Measurements from ENCODE around the gene COL25A1. TPM values are rescaled to one million over a fixed set of nuclear protein-coding genes. Genes with fewer than 3 reads are reported as not detected.

COL25A1 gene
- polyA plus RNA-seq, 1 donor, result 2.5 TPM

DNA sequence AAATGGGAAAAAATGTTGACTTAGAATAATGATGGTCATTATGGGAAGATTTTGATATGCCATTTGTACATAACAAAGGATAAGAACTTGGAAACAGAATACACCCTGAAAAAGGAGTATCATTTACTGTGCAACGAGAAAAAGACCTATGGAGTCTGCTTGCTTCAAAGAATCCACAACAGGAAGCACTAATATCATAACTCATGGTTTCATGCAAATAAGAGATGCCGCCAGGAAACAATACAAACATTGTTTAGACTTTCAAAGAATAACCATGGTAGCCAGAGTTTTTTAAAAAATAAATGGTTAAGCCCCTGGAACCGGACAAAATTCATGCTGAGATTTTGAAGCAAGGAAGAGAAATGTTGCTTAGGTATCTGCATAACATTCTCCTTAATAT is 399.7 kb downstream of the COL25A1 start:
- Histone ChIP-seq H3K9me3 (ENCODE audit: control insufficient read depth, low read depth, low read length) (no peaks in the 10 kb centered on the region), H3K27ac (ENCODE audit: low read length) (no peak overlapping the region), H3K4me1 (ENCODE audit: control insufficient read depth, insufficient read depth, low read length) (no peaks in the 10 kb centered on the region), H3K36me3 (ENCODE audit: control insufficient read depth, insufficient read depth, low read length) (no peaks in the 10 kb centered on the region), H3K4me3 (ENCODE audit: low read length) (no peak overlapping the region), H3K27me3 (ENCODE audit: control insufficient read depth, insufficient read depth, low read length) (no peaks in the 10 kb centered on the region)
- WGBS (ENCODE audit: insufficient coverage, low lambda C conversion rate), result 81% methylated on average over 3 of the region's 3 CpGs
- no peak for DNase-seq

GRCh38 chr4:108901291-108901690 is 401.2 kb downstream of the COL25A1 start:
- H3K4me1 ChIP-seq (ENCODE audit: control insufficient read depth, insufficient read depth, low read length), result no peaks in the 10 kb centered on the region
- no peak overlapping the region for H3K27ac ChIP-seq (ENCODE audit: low read length)
- DNase-seq, result no peak
- no peaks in the 10 kb centered on the region for H3K36me3 ChIP-seq (ENCODE audit: control insufficient read depth, insufficient read depth, low read length)
- WGBS (ENCODE audit: insufficient coverage, low lambda C conversion rate), result no CpG with 5 or more reads among the region's 1 CpG
- H3K4me3 ChIP-seq (ENCODE audit: low read length), result no peak overlapping the region
- no peaks in the 10 kb centered on the region for H3K9me3 ChIP-seq (ENCODE audit: control insufficient read depth, low read depth, low read length)
- H3K27me3 ChIP-seq (ENCODE audit: control insufficient read depth, insufficient read depth, low read length), result no peaks in the 10 kb centered on the region

DNA sequence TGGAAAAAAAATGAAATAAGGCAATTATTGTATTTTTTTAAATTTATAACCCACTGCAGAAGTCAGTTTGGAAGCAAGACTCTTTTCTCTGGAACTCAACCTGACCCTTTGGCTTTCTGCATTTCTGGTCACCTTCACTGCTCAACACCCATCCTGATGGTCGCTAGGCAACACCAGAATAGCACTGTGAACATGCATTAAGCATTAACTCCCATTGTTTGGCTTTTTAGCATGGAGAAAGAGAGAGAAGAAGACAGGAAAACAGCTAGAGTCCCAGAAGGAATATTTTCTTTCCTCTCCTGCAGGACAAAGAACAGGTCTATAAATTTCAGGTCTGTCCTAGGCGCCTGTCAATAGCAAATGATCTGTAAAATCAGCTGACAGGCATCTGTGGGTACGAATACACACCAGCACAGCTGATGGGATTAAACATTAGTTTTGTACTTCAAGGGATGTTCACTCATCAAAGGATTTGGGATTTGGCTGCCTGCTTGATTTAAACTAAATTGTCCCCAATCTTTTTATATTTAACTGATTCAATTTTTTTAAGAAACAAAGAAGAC is 402.4 kb downstream of the COL25A1 start:
- Histone ChIP-seq H3K27me3 (ENCODE audit: control insufficient read depth, insufficient read depth, low read length) (no peaks in the 10 kb centered on the region), H3K4me1 (ENCODE audit: control insufficient read depth, insufficient read depth, low read length) (no peaks in the 10 kb centered on the region), H3K36me3 (ENCODE audit: control insufficient read depth, insufficient read depth, low read length) (no peaks in the 10 kb centered on the region), H3K9me3 (ENCODE audit: control insufficient read depth, low read depth, low read length) (no peaks in the 10 kb centered on the region), H3K27ac (ENCODE audit: low read length) (no peak overlapping the region), H3K4me3 (ENCODE audit: low read length) (no peak overlapping the region)
- WGBS (ENCODE audit: insufficient coverage, low lambda C conversion rate), result no CpG with 5 or more reads among the region's 3 CpGs
- DNase-seq, result no peak

GRCh38 chr4:108893468-108893867 is 409.0 kb downstream of the COL25A1 start:
- Histone ChIP-seq H3K36me3 (ENCODE audit: control insufficient read depth, insufficient read depth, low read length) (no peaks in the 10 kb centered on the region), H3K4me3 (ENCODE audit: low read length) (no peak overlapping the region), H3K9me3 (ENCODE audit: control insufficient read depth, low read depth, low read length) (no peaks in the 10 kb centered on the region), H3K27me3 (ENCODE audit: control insufficient read depth, insufficient read depth, low read length) (no peaks in the 10 kb centered on the region), H3K4me1 (ENCODE audit: control insufficient read depth, insufficient read depth, low read length) (no peaks in the 10 kb centered on the region), H3K27ac (ENCODE audit: low read length) (no peak overlapping the region)
- no peak for DNase-seq
- 80% methylated on average over 2 of the region's 3 CpGs for WGBS (ENCODE audit: insufficient coverage, low lambda C conversion rate)

- DNase-seq, result no peak
- Histone ChIP-seq H3K4me1 (ENCODE audit: control insufficient read depth, insufficient read depth, low read length) (no peaks in the 10 kb centered on the region), H3K4me3 (ENCODE audit: low read length) (no peak overlapping the region), H3K9me3 (ENCODE audit: control insufficient read depth, low read depth, low read length) (no peaks in the 10 kb centered on the region), H3K27ac (ENCODE audit: low read length) (no peak overlapping the region), H3K36me3 (ENCODE audit: control insufficient read depth, insufficient read depth, low read length) (no peaks in the 10 kb centered on the region), H3K27me3 (ENCODE audit: control insufficient read depth, insufficient read depth, low read length) (no peaks in the 10 kb centered on the region)
- no CpG with 5 or more reads among the region's 1 CpG for whole genome bisulfite sequencing (ENCODE audit: insufficient coverage, low lambda C conversion rate)
These were observed 410.4 kb downstream of the COL25A1 start for GRCh38 chr4:108891896-108892590.

- Histone ChIP-seq H3K27me3 (ENCODE audit: control insufficient read depth, insufficient read depth, low read length) (no peaks in the 10 kb centered on the region), H3K27ac (ENCODE audit: low read length) (peak overlapping the region; percentile 5), H3K9me3 (ENCODE audit: control insufficient read depth, low read depth, low read length) (no peaks in the 10 kb centered on the region), H3K4me1 (ENCODE audit: control insufficient read depth, insufficient read depth, low read length) (no peaks in the 10 kb centered on the region), H3K36me3 (ENCODE audit: control insufficient read depth, insufficient read depth, low read length) (no peaks in the 10 kb centered on the region), H3K4me3 (ENCODE audit: low read length) (no peak overlapping the region)
- WGBS (ENCODE audit: insufficient coverage, low lambda C conversion rate), result no CpG with 5 or more reads among the region's 2 CpGs
- peak in 1 of 2 donors; percentile 2 for DNase-seq
These were observed 412.0 kb downstream of the COL25A1 start for GRCh38 chr4:108890484-108890881.

DNA sequence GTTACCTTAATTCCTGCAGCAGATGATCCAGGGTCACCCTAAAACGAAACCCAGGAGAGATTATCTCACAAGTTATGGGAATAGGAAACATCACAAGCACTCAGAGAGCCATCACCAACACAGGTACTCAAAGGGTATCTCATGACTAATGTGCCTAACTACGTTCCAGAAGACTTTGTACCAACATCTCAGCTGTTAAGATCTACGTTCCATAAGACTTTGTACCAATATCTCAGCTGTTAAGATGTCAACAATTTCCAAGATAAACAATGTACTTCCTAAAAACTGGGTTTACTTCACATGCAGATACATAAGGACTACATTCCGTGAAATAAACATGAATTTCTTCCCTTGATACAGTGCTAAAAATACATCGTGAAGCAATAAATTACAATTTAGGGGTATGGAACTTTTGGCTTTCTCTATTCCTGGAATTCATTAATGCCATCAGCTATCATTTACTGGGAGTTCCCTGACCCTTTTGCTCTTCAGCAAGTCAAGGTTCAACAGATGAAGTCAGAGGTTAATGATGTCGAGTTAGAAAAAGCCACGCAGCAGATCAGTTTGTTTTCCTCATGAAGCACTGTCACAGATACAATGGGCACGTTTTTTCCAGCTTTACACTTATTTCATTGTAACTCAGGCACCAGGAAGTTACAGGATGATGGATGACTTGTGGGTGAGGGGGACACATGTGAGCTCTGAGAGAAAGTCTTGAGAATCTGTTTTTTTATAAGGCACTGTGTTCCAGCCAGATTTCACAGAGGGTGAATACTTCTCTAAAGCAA is 412.6 kb downstream of the COL25A1 start:
- peak; percentile 57 to 63 for DNase-seq
- Histone ChIP-seq H3K9me3 (ENCODE audit: control insufficient read depth, low read depth, low read length) (no peaks in the 10 kb centered on the region), H3K27me3 (ENCODE audit: control insufficient read depth, insufficient read depth, low read length) (no peaks in the 10 kb centered on the region), H3K27ac (ENCODE audit: low read length) (peak overlapping the region; percentile 5), H3K4me3 (ENCODE audit: low read length) (no peak overlapping the region), H3K36me3 (ENCODE audit: control insufficient read depth, insufficient read depth, low read length) (no peaks in the 10 kb centered on the region), H3K4me1 (ENCODE audit: control insufficient read depth, insufficient read depth, low read length) (no peaks in the 10 kb centered on the region)
- 41% methylated on average over 2 of the region's 8 CpGs for WGBS (ENCODE audit: insufficient coverage, low lambda C conversion rate)

- WGBS (ENCODE audit: insufficient coverage, low lambda C conversion rate), result no CpG with 5 or more reads among the region's 1 CpG
- Histone ChIP-seq H3K36me3 (ENCODE audit: control insufficient read depth, insufficient read depth, low read length) (no peaks in the 10 kb centered on the region), H3K4me3 (ENCODE audit: low read length) (no peak overlapping the region), H3K27me3 (ENCODE audit: control insufficient read depth, insufficient read depth, low read length) (no peaks in the 10 kb centered on the region), H3K27ac (ENCODE audit: low read length) (no peak overlapping the region), H3K4me1 (ENCODE audit: control insufficient read depth, insufficient read depth, low read length) (no peaks in the 10 kb centered on the region), H3K9me3 (ENCODE audit: control insufficient read depth, low read depth, low read length) (no peaks in the 10 kb centered on the region)
- no peak for DNase-seq
These were observed 413.7 kb downstream of the COL25A1 start for GRCh38 chr4:108888769-108889168.

GRCh38 chr4:108887034-108887433 is 415.4 kb downstream of the COL25A1 start:
- DNase-seq, result no peak
- Histone ChIP-seq H3K4me1 (ENCODE audit: control insufficient read depth, insufficient read depth, low read length) (no peaks in the 10 kb centered on the region), H3K27me3 (ENCODE audit: control insufficient read depth, insufficient read depth, low read length) (no peaks in the 10 kb centered on the region), H3K4me3 (ENCODE audit: low read length) (no peak overlapping the region), H3K27ac (ENCODE audit: low read length) (no peak overlapping the region), H3K36me3 (ENCODE audit: control insufficient read depth, insufficient read depth, low read length) (no peaks in the 10 kb centered on the region), H3K9me3 (ENCODE audit: control insufficient read depth, low read depth, low read length) (no peaks in the 10 kb centered on the region)
- WGBS (ENCODE audit: insufficient coverage, low lambda C conversion rate), result no CpG with 5 or more reads among the region's 5 CpGs

DNA sequence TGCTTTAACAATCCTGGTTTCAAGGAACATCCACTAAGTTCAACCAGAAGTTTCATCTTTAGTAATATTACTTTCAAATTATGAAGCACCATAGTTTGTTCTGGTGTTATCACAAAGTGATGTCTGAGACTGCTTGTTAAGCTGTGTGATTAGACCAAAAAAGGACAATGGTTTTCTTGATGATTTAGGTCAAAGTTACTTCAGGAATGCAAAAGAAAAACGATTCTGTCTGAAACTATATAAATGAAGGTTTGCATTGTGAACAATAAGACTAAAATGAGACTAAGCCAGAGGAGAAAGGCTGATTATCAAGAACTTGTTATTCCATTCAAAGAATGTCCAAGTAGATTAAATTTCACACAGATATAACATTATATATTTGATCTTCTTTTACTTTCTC is 417.2 kb downstream of the COL25A1 start:
- no peak for DNase-seq
- no peak overlapping the region for H3K27ac ChIP-seq (ENCODE audit: low read length)
- WGBS (ENCODE audit: insufficient coverage, low lambda C conversion rate), result 13% methylated on average over 1 of the region's 1 CpG
- no peaks in the 10 kb centered on the region for H3K4me1 ChIP-seq (ENCODE audit: control insufficient read depth, insufficient read depth, low read length)
- no peak overlapping the region for H3K4me3 ChIP-seq (ENCODE audit: low read length)
- H3K9me3 ChIP-seq (ENCODE audit: control insufficient read depth, low read depth, low read length), result no peaks in the 10 kb centered on the region
- no peaks in the 10 kb centered on the region for H3K27me3 ChIP-seq (ENCODE audit: control insufficient read depth, insufficient read depth, low read length)
- no peaks in the 10 kb centered on the region for H3K36me3 ChIP-seq (ENCODE audit: control insufficient read depth, insufficient read depth, low read length)

All from large intestine (tissue), 3 donors.